Mesenteric fat pad (tissue), 1 donor: ENCODE results near the gene OR4X2. TPM values are rescaled to one million over a fixed set of nuclear protein-coding genes. Genes with fewer than 3 reads are reported as not detected.
"Not testable (repeated sequence)": the region's sequence is repeated elsewhere in the genome, so short reads cannot be mapped to it uniquely, and the experiment has no call there.

ENCODE experiments used
- DNase-seq: peaks from one replicate; pipeline ENCODE4 v3.0.0-alpha.2; 2020; ENCODE audit warnings: low spot score
- long read RNA-seq: library from polyadenylated mRNA; unstranded; transcript quantifications from one replicate; pipeline ENCODE4 v2.0.0, GENCODE V29; 2020
- total RNA-seq: library from RNA; stranded (reverse); fragmentation: NEBNext Ultra II Directional; extraction: Animal tissue kit (Norgen Biotek cat#: 25700); gene quantifications from one replicate; pipeline ENCODE4 v1.2.1, GENCODE V29; 2021
- donor health status: DM: yes; HTN: yes; CAD: no.

OR4X2 gene, protein sequence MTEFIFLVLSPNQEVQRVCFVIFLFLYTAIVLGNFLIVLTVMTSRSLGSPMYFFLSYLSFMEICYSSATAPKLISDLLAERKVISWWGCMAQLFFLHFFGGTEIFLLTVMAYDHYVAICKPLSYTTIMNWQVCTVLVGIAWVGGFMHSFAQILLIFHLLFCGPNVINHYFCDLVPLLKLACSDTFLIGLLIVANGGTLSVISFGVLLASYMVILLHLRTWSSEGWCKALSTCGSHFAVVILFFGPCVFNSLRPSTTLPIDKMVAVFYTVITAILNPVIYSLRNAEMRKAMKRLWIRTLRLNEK
- total RNA-seq, result not detected
- long read RNA-seq, result 0 reads

DNA sequence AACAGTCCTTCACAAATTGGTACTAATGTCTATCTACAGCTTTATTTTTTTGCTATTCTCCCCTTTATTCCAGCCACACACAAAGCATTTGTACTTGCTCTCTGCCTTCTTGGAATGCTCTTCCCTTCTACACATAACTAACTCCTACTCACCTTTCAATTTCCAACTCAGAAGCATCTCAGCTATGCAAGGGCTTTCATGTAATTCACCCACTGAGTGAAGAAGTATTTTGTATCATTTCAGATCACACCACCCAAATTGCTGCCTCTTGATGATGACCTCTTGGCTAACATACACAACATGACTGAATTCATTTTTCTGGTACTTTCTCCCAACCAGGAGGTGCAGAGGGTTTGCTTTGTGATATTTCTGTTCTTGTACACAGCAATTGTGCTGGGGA is at the start of gene OR4X2:
Gene OR4X2, plus strand, starts transcription at position 301 of the 400 bp plus-strand sequence. Its CDS starts 0 bp downstream, at position 301.
- no peak for DNase-seq

DNA sequence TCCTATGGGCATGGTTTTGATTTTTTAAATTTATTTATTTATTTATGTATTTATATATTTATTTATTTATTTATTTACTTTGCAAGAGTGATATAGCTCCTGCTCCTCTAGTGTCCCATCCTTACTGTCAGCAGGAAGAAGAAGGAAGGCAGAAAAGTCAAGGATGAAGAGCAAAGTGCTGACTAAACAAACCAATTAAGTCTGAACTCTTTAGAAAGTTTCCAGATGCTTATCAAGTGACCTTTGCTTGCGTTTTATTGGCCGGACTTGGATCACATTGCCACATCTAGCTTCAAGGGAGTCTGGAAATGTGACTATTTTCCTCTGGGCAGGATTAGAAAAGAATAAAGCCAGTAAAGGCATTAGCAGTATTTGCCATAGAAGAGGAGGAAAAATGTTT is 37.0 kb upstream of the OR4X2 start:
- no peak for DNase-seq

DNA sequence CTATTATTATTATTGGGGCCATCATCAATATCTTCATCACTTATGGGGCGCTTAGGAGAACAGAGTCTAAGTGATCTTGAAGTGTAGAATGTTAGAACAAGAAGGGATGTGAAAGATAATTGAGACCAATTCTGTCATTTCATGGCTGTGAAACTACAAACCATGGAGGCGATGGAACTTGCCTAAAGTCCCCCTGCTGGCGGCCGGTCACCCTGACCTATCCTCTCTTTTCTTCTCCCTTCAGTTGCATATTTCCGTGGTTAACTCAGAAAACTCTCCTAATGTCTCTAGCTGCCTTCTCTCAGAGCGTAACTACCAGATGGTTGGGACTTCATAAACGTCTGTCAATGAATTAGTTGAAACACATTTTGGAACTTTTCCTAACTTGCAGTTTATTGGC is 34.9 kb upstream of the OR4X2 start:
- DNase-seq, result no peak

DNA sequence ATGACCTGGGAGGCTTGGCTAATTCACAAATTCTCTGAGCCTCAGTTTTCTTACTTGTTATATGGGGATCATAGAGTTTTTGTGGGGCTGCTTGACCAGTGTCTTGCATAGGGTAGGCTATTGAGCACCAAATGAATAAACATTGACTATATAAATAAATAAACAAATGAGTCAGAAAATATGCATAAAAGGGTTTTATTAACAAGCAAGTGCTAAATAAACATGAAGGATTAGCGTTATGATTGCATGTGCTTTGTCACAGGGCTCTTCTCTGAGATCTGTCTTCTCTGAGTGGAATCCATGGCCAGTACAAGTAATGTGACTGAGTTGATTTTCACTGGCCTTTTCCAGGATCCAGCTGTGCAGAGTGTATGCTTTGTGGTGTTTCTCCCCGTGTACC is 28.4 kb upstream of the OR4X2 start, which contains the start of gene OR4B1:
Gene OR4B1, plus strand, starts transcription at position 301 of the 400 bp plus-strand sequence. Its CDS starts 0 bp downstream, at position 301.
- no peak for DNase-seq

DNA sequence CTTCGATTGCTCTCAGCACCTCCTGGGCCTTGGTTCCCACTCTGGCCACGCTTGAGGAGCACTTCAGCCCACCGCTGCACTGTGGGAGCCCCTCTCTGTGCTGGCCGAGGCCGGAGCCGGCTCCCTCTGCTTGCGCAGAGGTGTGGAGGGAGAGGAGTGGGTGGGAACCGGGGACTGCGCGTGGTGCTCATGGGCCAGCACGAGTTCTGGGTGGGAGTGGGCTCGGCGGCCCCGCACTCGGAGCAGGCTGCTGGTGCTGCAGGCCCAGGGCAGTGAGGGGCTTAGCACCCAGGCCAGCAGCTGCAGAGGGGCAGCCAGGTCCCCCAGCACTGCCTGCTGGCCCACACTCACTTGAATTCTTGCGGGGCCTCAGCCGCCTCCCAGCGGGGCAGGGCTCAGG is 16.1 kb upstream of the OR4X2 start:
- no peak for DNase-seq

DNA sequence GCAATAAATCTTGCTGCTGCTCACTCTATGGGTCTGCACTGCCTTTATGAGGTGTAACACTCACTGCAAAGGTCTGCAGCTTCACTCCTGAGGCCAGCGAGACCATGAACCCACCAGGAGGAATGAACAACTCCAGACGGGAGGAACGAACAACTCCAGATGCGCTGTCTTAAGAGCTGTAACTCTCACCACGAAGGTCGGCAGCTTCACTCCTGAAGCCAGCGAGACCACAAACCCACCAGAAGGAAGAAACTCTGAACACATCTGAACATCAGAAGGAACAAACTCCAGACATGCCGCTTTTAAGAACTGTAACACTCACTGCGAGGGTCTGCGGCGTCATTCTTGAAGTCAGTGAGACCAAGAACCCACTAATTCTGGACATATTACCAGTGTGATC is 14.8 kb upstream of the OR4X2 start:
- DNase-seq, result not testable (repeated sequence)

DNA sequence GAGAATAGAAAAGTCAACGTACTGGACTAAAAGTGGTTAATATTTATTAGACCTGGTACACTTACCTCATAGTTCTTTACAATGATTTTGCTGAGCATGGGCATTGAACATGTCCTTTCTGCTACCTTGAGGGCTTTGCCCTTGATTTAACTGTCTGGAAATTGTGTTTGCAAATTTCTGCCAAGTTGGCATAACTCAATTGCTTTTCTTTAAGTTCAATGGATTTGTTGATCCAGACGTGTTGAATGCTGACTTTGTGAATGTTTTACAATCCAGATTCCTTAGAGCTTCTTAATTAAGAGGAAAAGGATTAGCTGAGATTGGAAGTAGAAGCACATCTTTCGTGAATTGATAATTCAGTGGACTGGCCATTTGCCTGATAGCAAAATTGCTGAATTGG is 7.2 kb upstream of the OR4X2 start:
- DNase-seq, result no peak

DNA sequence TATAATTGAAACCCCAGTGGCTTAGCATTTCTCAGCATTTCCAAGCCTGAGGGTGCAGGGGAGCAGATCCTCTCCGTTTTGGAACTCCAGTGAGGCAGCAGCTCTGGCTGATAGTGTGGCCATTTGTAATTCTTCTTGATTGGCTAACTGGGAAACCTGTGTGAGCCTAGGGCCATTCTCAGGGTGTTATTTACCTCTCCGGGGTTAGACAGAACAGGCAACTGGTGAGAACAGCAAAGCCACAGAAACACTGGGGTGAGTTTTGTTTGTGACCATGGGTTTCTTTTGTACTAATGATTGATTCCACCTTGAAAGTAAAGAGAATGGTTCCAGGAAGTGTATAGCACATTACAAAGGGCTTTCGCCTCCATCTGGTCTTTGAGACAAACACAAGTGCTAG is 2.4 kb upstream of the OR4X2 start:
- DNase-seq, result no peak

DNA sequence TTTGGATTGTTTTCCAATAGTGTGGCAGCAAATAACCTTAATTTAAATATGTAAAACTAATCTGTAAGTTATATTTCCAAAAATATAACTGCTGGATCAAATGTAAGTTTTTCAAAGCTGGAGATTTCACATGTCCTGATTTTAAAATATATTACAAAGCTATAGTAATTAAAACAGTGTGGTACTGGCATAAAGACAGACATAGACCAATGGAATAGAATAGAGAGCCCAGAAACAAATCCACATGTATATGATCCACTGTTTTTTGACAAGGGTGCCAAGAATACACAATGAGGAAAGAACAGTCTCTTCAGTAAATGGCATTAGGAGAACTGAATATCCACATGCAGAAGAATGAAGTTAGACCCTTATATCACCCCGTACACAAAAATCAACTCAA is 4.0 kb downstream of the OR4X2 start:
- no peak for DNase-seq

DNA sequence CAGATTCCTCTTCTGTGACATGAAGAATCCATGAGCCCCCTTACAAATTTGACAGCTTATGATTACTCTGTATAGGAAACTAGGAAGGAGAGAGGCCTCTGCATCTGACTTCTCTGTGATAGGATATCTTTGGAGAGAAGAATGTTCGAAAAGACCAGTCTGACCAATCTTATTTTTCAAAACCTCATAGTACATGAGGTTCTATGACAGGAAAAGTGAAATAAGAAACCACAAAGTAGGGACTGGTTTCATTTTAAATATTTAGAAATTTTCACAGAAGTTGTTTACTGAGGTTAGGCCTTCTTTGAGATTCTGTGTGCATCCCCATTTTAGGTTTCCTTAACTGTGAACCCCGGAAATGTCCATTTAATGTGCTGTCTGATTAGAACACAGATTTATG is 16.7 kb downstream of the OR4X2 start:
- DNase-seq, result no peak

DNA sequence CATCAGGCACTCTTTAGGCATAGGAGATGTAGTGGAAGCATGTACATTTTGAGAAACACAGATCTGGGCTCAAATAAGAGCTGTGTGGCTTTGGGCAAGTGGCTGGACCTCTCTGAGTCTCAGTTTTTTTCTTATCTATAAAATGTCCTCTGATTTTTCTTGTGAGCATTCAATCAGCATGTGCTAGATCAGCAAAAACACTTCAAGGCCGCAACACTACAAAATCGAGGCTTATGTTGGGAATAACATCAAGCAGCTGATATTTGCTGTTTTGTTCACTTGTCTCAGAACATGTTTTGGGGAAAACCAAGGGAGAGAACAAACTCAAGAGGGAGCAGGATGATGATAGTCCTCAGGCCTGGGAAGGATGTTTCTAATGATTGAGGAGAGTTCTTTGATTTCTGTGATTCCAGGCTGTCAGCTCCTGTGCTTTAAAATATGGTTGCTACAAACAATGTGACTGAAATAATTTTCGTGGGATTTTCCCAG is 18.6 kb downstream of the OR4X2 start, which contains the start of gene OR4X1:
Gene OR4X1, plus strand, starts transcription at position 439 of the 489 bp plus-strand sequence. Its CDS starts 0 bp downstream, at position 439.
- DNase-seq, result no peak

DNA sequence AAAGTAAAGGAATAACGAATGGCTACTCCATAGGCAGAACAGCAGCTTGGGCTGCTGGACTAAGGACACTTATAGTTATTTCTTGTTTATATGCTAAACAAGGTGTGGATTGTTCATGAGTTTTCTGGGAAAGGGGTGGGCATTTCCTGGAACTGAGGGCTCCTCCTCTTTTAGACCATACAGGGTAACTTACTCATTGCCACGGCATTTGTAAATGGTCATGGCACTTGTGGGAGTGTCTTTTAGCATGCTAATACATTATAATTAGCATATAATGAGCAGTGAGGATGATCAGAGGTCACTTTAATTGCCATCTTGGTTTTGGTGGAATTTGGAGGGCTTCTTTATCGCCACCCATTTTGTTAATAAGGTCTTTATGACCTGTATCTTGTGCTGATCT is 25.7 kb downstream of the OR4X2 start:
- no peak for DNase-seq

DNA sequence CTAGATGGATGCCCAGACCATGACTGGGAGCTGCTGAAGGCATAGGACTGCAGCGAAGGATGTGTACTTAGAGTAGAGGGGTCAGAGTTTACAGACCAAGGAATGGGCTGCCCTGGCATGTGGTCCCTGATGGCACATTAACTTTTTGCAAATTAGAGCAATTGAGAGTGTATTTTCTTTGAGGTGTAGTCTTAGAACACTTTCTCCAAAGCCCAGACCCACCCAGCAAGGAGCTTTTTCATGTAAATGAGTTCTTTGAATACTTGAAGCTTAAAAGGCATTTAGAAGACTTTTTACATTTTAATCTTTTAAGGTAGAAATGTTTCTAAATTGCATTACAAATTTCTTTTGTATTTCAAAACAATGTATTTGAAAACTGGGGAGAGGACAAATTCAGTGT is 27.7 kb downstream of the OR4X2 start:
- no peak for DNase-seq

Other genes starting within 250 kb of the OR4X2 start
- not detected for gene OR4B1, start 28.3 kb upstream of the OR4X2 start, total RNA-seq
- not detected for gene OR4X1, start 18.8 kb downstream of the OR4X2 start, total RNA-seq
- gene OR4S1, start 61.1 kb downstream of the OR4X2 start, total RNA-seq, result not detected
- gene OR4C3, start 79.8 kb downstream of the OR4X2 start, total RNA-seq, result not detected
- gene OR4C5, start 121.4 kb downstream of the OR4X2 start, total RNA-seq, result not detected
- gene OR4A47, start 243.7 kb downstream of the OR4X2 start, total RNA-seq, result not detected